Neural progenitor cell (in vitro differentiated cells): ENCODE results near the gene IQSEC1.

ENCODE experiments used
- CTCF ChIP-seq: fragments of 200-600 bp; sonication (generic); IDR thresholded peaks from 2 replicates; pipeline ENCODE4 v1.5.1; 2017; ENCODE audit warnings: antibody characterized with exemption, mild to moderate bottlenecking
- EZH2phosphoT487 ChIP-seq: fragments of 200-600 bp; sonication (generic); IDR thresholded peaks from 2 replicates; pipeline ENCODE4 v1.6.1; 2017; ENCODE audit warnings: antibody characterized with exemption

GRCh38 chr3:12891985-12892839, 181.0 kb downstream of the IQSEC1 start:
- peak; percentile 95 for TF ChIP-seq CTCF
- TF ChIP-seq EZH2phosphoT487 = no peak
